B cell (primary cell): ENCODE data around the gene ETV1. TPM values are rescaled to one million over a fixed set of nuclear protein-coding genes. Genes with fewer than 3 reads are reported as not detected.

Experiments
- ATAC-seq: fragments of 200-7000 bp; cut with Tn5 transposase; one replicate; pipeline ENCODE4 v1.10.0; 2021; ENCODE audit warnings: low read depth, mild to moderate bottlenecking, moderate number of reproducible peaks, moderate library complexity
- CTCF ChIA-PET: fragments of 350-600 bp; sonication (Branson Sonifier 250); formaldehyde crosslinking; loops from one replicate; lab custom pipeline; 2021; ENCODE audit warnings: antibody characterized with exemption, inconsistent platforms; lab: Charles Lee
- POLR2A ChIA-PET: fragments of 350-600 bp; sonication (Branson Sonifier 250); formaldehyde crosslinking; loops from one replicate; lab custom pipeline; 2021; ENCODE audit warnings: antibody characterized with exemption; lab: Charles Lee
- DNase-seq: peaks from one replicate; pipeline ENCODE4 v3.0.0; 2013
- H2AFZ ChIP-seq: 2 replicates; pipeline ENCODE4 v1.6.1; 2012; ENCODE audit warnings: mild to moderate bottlenecking, low read depth, low read length; ENCODE audit not compliant: insufficient read depth, poor library complexity, severe bottlenecking
- H3K27ac ChIP-seq, 2 donors: 1 replicate in 1 of 2; 2 replicates in 1 of 2; pipeline ENCODE4 v1.5.1; 2012 to 2013; ENCODE audit warnings: low read length in 2 of 2, mild to moderate bottlenecking in 2 of 2, moderate library complexity in 1 of 2
- H3K27me3 ChIP-seq, 4 experiments: fragments of 200-600 bp in 1 of 4; sonication (generic) in 1 of 4; replicated peaks in 1 of 4; 1 replicate in 2 of 4; 2 replicates in 2 of 4; pipeline versions ENCODE4 v1.6.1 to v1.7.0; 2013 to 2016; ENCODE audit warnings: low read length in 3 of 4, mild to moderate bottlenecking in 2 of 4, mixed read lengths in 1 of 4, moderate library complexity in 1 of 4; ENCODE audit not compliant: insufficient read depth in 4 of 4, control insufficient read depth in 3 of 4; ENCODE audit errors: control extremely low read depth in 1 of 4
- H3K36me3 ChIP-seq, 2 experiments: replicated peaks in 1 of 2; 1 replicate in 1 of 2; 2 replicates in 1 of 2; pipeline versions ENCODE4 v1.6.1 to v1.7.1; 2013; ENCODE audit warnings: low read length in 1 of 2; ENCODE audit not compliant: insufficient read depth in 2 of 2, control insufficient read depth in 1 of 2; ENCODE audit errors: control extremely low read depth in 1 of 2, extremely low read depth in 1 of 2
- H3K4me1 ChIP-seq, 2 donors: fragments of 200-600 bp in 1 of 2; sonication (generic) in 1 of 2; 1 replicate in 1 of 2; 2 replicates in 1 of 2; pipeline versions ENCODE4 v1.5.1 to v1.6.1; 2013 to 2017; ENCODE audit warnings: low read length in 2 of 2; ENCODE audit not compliant: control insufficient read depth in 2 of 2, insufficient read depth in 2 of 2
- H3K4me2 ChIP-seq: replicated peaks from 2 replicates; pipeline ENCODE3; 2012; ENCODE audit warnings: mild to moderate bottlenecking, low read depth, low read length; ENCODE audit not compliant: poor library complexity, severe bottlenecking
- H3K4me3 ChIP-seq, 5 experiments: fragments of 200-600 bp in 1 of 5; sonication (generic) in 1 of 5; 1 replicate in 3 of 5; 2 replicates in 2 of 5; pipeline versions ENCODE4 v1.5.1 to v1.7.0; 2011 to 2016; ENCODE audit warnings: low read length in 4 of 5, mild to moderate bottlenecking in 4 of 5, low read depth in 2 of 5, control low read depth in 1 of 5, moderate library complexity in 1 of 5; ENCODE audit not compliant: insufficient read depth in 1 of 5; ENCODE audit errors: control extremely low read depth in 1 of 5, extremely low read depth in 1 of 5
- H3K79me2 ChIP-seq: fragments of 200-600 bp; sonication (generic); one replicate; pipeline ENCODE4 v1.6.0; 2016; ENCODE audit warnings: low read length; ENCODE audit not compliant: control insufficient read depth, insufficient read depth
- H3K9ac ChIP-seq: fragments of 200-600 bp; sonication (generic); 2 replicates; pipeline ENCODE4 v1.6.1; 2017; ENCODE audit warnings: mild to moderate bottlenecking, low read length, moderate library complexity
- H3K9me3 ChIP-seq, 3 donors: one replicate each; pipeline versions ENCODE4 v1.6.1 to v1.7.1; 2013; ENCODE audit warnings: low read length in 2 of 3; ENCODE audit not compliant: control insufficient read depth in 2 of 3, insufficient read depth in 1 of 3; ENCODE audit errors: control extremely low read depth in 1 of 3
- H4K20me1 ChIP-seq: 2 replicates; pipeline ENCODE4 v1.6.0; 2012; ENCODE audit warnings: mild to moderate bottlenecking, low read length; ENCODE audit not compliant: insufficient read depth, control insufficient read depth, poor library complexity, severe bottlenecking
- H3K27ac Mint-ChIP-seq: one replicate; pipeline ENCODE4 v1.8.0; 2021; ENCODE audit warnings: mixed read lengths
- H3K27me3 Mint-ChIP-seq: one replicate; pipeline ENCODE4 v1.8.0; 2021; ENCODE audit warnings: mixed read lengths
- H3K4me1 Mint-ChIP-seq: one replicate; pipeline ENCODE4 v1.8.0; 2021; ENCODE audit warnings: mixed read lengths
- H3K4me3 Mint-ChIP-seq: one replicate; pipeline ENCODE4 v1.8.0; 2021; ENCODE audit warnings: mixed read lengths
- H3K9me3 Mint-ChIP-seq: one replicate; pipeline ENCODE4 v1.8.0; 2022; ENCODE audit warnings: mixed read lengths; ENCODE audit not compliant: insufficient read depth
- CTCF ChIP-seq: fragments of 200-600 bp; IDR thresholded peaks from one replicate; pipeline ENCODE4 v1.8.0; 2022; ENCODE audit warnings: antibody characterized with exemption, mild to moderate bottlenecking
- EZH2 ChIP-seq: IDR thresholded peaks from 2 replicates; pipeline ENCODE4 v1.6.1; 2012; ENCODE audit warnings: borderline replicate concordance, low read depth, mild to moderate bottlenecking, moderate library complexity, low read length; ENCODE audit not compliant: insufficient read depth, poor library complexity, severe bottlenecking
- WGBS: methylation state at CpG from one replicate; pipeline ENCODE4 v1.1.5; 2013; ENCODE audit warnings: missing lambda C conversion rate; ENCODE audit not compliant: insufficient coverage; 5-methylcytosine and 5-hydroxymethylcytosine counted together
- intact Hi-C: fragments of 100-400 bp; cut with micrococcal nuclease; formaldehyde crosslinking; loops from one replicate; pipeline ENCODE4 v1.10.0; 2022
- polyA plus RNA-seq: library from polyadenylated mRNA; depleted of rRNA; stranded (reverse); fragments of >200 nt; gene quantifications from 2 replicates; pipeline ENCODE4 v1.2.3, GENCODE V29; 2012
- total RNA-seq, 2 donors: library from RNA; stranded (reverse); fragments of 120-200 nt in 1 of 2; gene quantifications; 1 replicate in 1 of 2; 2 replicates in 1 of 2; pipeline versions ENCODE4 v1.2.3 to v1.2.4, GENCODE V29; 2013 to 2022

The ETV1 gene
- total and polyA plus RNA-seq, 2 donors (not counting 1 experiment from before 2014, with no cell fraction given) = not detected

GRCh38 chr7:13846386-13846785 is 143.1 kb downstream of the ETV1 start:
- Histone ChIP-seq H2AFZ (no peak overlapping the region), H3K4me1 (no peaks in the 10 kb centered on the region), H4K20me1 (no peaks in the 10 kb centered on the region), H3K4me2 (no peak overlapping the region), H3K9ac (no peak overlapping the region), H3K36me3 (no peaks in the 10 kb centered on the region), H3K79me2 (no peaks in the 10 kb centered on the region), H3K9me3 (no peaks in the 10 kb centered on the region), H3K27ac (no peak overlapping the region), H3K27me3 (no peaks in the 10 kb centered on the region), H3K4me3 (no peak overlapping the region)
- Mint-ChIP-seq H3K4me1 (no peaks in the 10 kb centered on the region), H3K4me3 (no peak overlapping the region), H3K27me3 (no peaks in the 10 kb centered on the region), H3K9me3 (peaks cover 2% of the 10 kb centered on the region), H3K27ac (no peak overlapping the region)
- DNase-seq (no peak), ATAC-seq (no peak)
- TF ChIP-seq EZH2 (no peak), CTCF (no peak)
- intact Hi-C loops = no loop called here
- ChIA-PET CTCF (no interaction called here), POLR2A (no interaction called here)
- WGBS = no CpG with 5 or more reads among the region's 4 CpGs

DNA sequence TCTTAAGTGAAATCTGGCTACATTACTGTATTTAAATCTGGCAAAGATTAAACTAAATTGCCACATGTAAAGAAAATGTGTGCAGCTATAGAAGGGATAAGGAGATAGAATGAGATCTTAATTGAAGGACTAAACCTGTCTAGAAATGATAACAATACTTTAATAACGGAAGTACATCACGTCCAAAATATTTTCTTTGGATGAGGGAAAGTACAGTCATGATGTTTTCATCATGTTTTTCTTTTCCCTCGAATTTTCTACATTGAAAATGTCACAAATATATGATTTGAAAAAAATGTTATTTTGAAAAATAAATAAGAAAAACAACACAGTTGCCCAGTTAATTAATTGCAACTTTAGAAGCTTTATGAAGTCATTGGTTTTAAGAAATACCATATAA is 143.9 kb downstream of the ETV1 start:
- H4K20me1 ChIP-seq = no peaks in the 10 kb centered on the region
- H3K9me3 ChIP-seq = no peaks in the 10 kb centered on the region
- intact Hi-C loops = no loop called here
- Mint-ChIP-seq H3K4me1 (no peaks in the 10 kb centered on the region), H3K27me3 (no peaks in the 10 kb centered on the region), H3K27ac (no peak overlapping the region), H3K4me3 (no peak overlapping the region), H3K9me3 (peaks cover 2% of the 10 kb centered on the region)
- H2AFZ ChIP-seq = no peak overlapping the region
- ChIA-PET CTCF (no interaction called here), POLR2A (no interaction called here)
- ATAC-seq = no peak
- H3K4me1 ChIP-seq = no peaks in the 10 kb centered on the region
- no peaks in the 10 kb centered on the region for H3K27me3 ChIP-seq
- no peak for DNase-seq
- no peak for TF ChIP-seq CTCF
- TF ChIP-seq EZH2 = no peak
- no peak overlapping the region for H3K4me2 ChIP-seq
- H3K27ac ChIP-seq = no peak overlapping the region
- H3K36me3 ChIP-seq = no peaks in the 10 kb centered on the region
- no CpG with 5 or more reads among the region's 3 CpGs for WGBS
- H3K9ac ChIP-seq = no peak overlapping the region
- H3K79me2 ChIP-seq = no peaks in the 10 kb centered on the region
- no peak overlapping the region for H3K4me3 ChIP-seq
